A549 (cell line): ENCODE measurements around the gene IKZF3.

Experiments used
- CHD4 ChIP-seq: fragments of 200-600 bp; sonication (generic); IDR thresholded peaks from 2 replicates; pipeline ENCODE4 v1.6.1; 2016; ENCODE audit warnings: antibody characterized with exemption, mild to moderate bottlenecking, borderline replicate concordance
- EP300 ChIP-seq, 2 experiments: fragments of >200 bp; sonication (Bioruptor Twin); formaldehyde crosslinking; IDR thresholded peaks; 2 replicates in 1 of 2; 3 replicates in 1 of 2; pipeline ENCODE4 v1.6.1; 2016 to 2017
- JUN ChIP-seq, 2 experiments: fragments of >200 bp; sonication (Bioruptor Twin); formaldehyde crosslinking; IDR thresholded peaks; 2 replicates in 1 of 2; 3 replicates in 1 of 2; pipeline ENCODE4 v1.6.1; 2016 to 2017
- JUNB ChIP-seq: fragments of >200 bp; sonication (Bioruptor Twin); formaldehyde crosslinking; IDR thresholded peaks from 2 replicates; pipeline ENCODE4 v1.6.1; 2016
- POLR2A ChIP-seq: IDR thresholded peaks from 2 replicates; pipeline ENCODE4 v1.6.1; 2012; ENCODE audit warnings: mild to moderate bottlenecking, low read length
- POLR2AphosphoS2 ChIP-seq: conservative IDR thresholded peaks from 2 replicates; pipeline ENCODE4 v1.6.1; 2012; ENCODE audit warnings: low read length, improper control_type of control experiment, inconsistent platforms
- RAD21 ChIP-seq, 2 experiments: fragments of >200 bp in 1 of 2; sonication (Bioruptor Twin) in 1 of 2; formaldehyde crosslinking in 1 of 2; IDR thresholded peaks in 1 of 2; conservative IDR thresholded peaks in 1 of 2; 2 replicates in 1 of 2; 3 replicates in 1 of 2; pipeline ENCODE4 v1.6.1; 2012 to 2018; ENCODE audit warnings: inconsistent platforms in 1 of 2
- RFX5 ChIP-seq: fragments of 450-650 bp; IDR thresholded peaks from 2 replicates; pipeline ENCODE4 v1.7.1; 2014; ENCODE audit warnings: antibody characterized with exemption, mild to moderate bottlenecking, moderate library complexity
- SREBF2 ChIP-seq: fragments of 450-650 bp; IDR thresholded peaks from 2 replicates; pipeline ENCODE4 v1.6.1; 2014; ENCODE audit warnings: mild to moderate bottlenecking, moderate library complexity
- TF ChIP-seq, protein P1 (sequence below): fragments of >200 bp; sonication (Bioruptor Twin); formaldehyde crosslinking; IDR thresholded peaks from 3 replicates; pipeline ENCODE4 v1.5.1; 2016
- TF ChIP-seq, protein P2 (sequence below): fragments of 200-600 bp; sonication (generic); IDR thresholded peaks from 2 replicates; pipeline ENCODE4 v1.6.1; 2016; ENCODE audit warnings: antibody characterized with exemption, mild to moderate bottlenecking, moderate library complexity
- TF ChIP-seq, protein P3 (sequence below): fragments of 250-450 bp; sonication (Bioruptor Pico); IDR thresholded peaks from 2 replicates; pipeline ENCODE4 v1.5.0; 2021; ENCODE audit warnings: mild to moderate bottlenecking, moderate library complexity, borderline replicate concordance
- TF ChIP-seq, protein P4 (sequence below): fragments of >200 bp; sonication (Bioruptor Twin); formaldehyde crosslinking; IDR thresholded peaks from 2 replicates; pipeline ENCODE4 v1.6.1; 2016
- TF ChIP-seq, protein P5 (sequence below): IDR thresholded peaks from 2 replicates; pipeline ENCODE4 v1.6.1; 2012

DNA sequence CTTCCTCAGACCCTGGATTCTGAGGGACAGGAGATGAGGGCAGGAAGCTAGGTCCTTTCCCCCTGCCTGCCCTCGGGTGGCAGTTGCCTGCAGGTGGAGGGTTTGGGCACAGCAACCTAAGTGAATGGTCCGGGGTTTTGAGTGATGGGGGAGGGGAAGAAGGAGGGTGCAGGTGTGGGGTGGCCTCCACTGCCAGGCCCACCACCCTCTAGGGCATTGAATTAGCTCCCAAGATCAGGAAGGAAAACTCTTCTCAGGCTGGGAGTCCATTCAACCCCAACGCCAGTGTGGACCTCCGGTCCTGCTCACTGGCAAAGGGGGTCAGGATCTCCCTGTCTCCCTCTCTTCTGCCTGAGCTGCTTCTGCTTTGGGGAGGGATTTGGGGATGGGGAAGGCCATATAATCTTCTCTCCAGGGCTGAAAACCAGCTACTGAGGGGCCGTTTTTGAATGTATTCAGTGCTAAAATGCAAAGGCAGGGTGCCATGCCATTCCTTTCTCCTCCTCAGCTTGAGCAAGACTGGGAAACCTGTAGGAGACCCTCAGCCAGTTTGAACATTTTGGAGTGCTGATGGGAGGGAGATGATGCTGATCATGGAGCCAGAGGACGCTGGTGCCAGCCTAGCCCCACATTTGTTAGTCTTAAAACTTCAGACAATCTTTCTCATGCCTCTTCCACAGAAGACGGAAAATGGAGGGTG lies 107.6 kb downstream of the IKZF3 start:
- TF ChIP-seq, protein P1, sequence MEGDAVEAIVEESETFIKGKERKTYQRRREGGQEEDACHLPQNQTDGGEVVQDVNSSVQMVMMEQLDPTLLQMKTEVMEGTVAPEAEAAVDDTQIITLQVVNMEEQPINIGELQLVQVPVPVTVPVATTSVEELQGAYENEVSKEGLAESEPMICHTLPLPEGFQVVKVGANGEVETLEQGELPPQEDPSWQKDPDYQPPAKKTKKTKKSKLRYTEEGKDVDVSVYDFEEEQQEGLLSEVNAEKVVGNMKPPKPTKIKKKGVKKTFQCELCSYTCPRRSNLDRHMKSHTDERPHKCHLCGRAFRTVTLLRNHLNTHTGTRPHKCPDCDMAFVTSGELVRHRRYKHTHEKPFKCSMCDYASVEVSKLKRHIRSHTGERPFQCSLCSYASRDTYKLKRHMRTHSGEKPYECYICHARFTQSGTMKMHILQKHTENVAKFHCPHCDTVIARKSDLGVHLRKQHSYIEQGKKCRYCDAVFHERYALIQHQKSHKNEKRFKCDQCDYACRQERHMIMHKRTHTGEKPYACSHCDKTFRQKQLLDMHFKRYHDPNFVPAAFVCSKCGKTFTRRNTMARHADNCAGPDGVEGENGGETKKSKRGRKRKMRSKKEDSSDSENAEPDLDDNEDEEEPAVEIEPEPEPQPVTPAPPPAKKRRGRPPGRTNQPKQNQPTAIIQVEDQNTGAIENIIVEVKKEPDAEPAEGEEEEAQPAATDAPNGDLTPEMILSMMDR: no peak
- no peak for TF ChIP-seq POLR2AphosphoS2
- TF ChIP-seq, protein P2, sequence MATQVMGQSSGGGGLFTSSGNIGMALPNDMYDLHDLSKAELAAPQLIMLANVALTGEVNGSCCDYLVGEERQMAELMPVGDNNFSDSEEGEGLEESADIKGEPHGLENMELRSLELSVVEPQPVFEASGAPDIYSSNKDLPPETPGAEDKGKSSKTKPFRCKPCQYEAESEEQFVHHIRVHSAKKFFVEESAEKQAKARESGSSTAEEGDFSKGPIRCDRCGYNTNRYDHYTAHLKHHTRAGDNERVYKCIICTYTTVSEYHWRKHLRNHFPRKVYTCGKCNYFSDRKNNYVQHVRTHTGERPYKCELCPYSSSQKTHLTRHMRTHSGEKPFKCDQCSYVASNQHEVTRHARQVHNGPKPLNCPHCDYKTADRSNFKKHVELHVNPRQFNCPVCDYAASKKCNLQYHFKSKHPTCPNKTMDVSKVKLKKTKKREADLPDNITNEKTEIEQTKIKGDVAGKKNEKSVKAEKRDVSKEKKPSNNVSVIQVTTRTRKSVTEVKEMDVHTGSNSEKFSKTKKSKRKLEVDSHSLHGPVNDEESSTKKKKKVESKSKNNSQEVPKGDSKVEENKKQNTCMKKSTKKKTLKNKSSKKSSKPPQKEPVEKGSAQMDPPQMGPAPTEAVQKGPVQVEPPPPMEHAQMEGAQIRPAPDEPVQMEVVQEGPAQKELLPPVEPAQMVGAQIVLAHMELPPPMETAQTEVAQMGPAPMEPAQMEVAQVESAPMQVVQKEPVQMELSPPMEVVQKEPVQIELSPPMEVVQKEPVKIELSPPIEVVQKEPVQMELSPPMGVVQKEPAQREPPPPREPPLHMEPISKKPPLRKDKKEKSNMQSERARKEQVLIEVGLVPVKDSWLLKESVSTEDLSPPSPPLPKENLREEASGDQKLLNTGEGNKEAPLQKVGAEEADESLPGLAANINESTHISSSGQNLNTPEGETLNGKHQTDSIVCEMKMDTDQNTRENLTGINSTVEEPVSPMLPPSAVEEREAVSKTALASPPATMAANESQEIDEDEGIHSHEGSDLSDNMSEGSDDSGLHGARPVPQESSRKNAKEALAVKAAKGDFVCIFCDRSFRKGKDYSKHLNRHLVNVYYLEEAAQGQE: no peak
- TF ChIP-seq, protein P3, sequence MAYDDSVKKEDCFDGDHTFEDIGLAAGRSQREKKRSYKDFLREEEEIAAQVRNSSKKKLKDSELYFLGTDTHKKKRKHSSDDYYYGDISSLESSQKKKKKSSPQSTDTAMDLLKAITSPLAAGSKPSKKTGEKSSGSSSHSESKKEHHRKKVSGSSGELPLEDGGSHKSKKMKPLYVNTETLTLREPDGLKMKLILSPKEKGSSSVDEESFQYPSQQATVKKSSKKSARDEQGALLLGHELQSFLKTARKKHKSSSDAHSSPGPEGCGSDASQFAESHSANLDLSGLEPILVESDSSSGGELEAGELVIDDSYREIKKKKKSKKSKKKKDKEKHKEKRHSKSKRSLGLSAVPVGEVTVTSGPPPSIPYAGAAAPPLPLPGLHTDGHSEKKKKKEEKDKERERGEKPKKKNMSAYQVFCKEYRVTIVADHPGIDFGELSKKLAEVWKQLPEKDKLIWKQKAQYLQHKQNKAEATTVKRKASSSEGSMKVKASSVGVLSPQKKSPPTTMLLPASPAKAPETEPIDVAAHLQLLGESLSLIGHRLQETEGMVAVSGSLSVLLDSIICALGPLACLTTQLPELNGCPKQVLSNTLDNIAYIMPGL (CRISPR knock-in tag): no peak
- TF ChIP-seq, protein P4, sequence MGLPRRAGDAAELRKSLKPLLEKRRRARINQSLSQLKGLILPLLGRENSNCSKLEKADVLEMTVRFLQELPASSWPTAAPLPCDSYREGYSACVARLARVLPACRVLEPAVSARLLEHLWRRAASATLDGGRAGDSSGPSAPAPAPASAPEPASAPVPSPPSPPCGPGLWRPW: no peak
- no peak for TF ChIP-seq RFX5
- TF ChIP-seq JUN (IDR thresholded peaks at IDR 0.05): no peak
- TF ChIP-seq POLR2A: no peak
- TF ChIP-seq CHD4: no peak
- TF ChIP-seq RAD21 (conservative IDR thresholded peaks at IDR 0.05 in 1 of 2, IDR thresholded peaks at IDR 0.05 in 1 of 2): no peak
- no peak for TF ChIP-seq SREBF2
- no peak for TF ChIP-seq JUNB
- TF ChIP-seq EP300 (IDR thresholded peaks at IDR 0.05): no peak
- TF ChIP-seq, protein P5, sequence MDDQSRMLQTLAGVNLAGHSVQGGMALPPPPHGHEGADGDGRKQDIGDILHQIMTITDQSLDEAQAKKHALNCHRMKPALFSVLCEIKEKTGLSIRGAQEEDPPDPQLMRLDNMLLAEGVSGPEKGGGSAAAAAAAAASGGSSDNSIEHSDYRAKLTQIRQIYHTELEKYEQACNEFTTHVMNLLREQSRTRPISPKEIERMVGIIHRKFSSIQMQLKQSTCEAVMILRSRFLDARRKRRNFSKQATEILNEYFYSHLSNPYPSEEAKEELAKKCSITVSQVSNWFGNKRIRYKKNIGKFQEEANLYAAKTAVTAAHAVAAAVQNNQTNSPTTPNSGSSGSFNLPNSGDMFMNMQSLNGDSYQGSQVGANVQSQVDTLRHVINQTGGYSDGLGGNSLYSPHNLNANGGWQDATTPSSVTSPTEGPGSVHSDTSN: no peak
